Prostate gland (tissue), 2 donors: Measurements from ENCODE around the gene NXPH4. TPM values are rescaled to one million over a fixed set of nuclear protein-coding genes. Genes with fewer than 3 reads are reported as not detected.

ENCODE experiments used
- DNase-seq: peaks from one replicate; pipeline ENCODE4 v3.0.0-alpha.2; 2019; ENCODE audit warnings: low spot score
- H3K27ac ChIP-seq, 2 donors: fragments of 200-600 bp; sonication (generic); 2 replicates each; pipeline ENCODE4 v1.5.1; 2017 to 2019
- H3K27me3 ChIP-seq: fragments of 200-600 bp; sonication (generic); replicated peaks from 2 replicates; pipeline ENCODE4 v1.5.1; 2019; ENCODE audit not compliant: insufficient read depth
- H3K36me3 ChIP-seq, 2 donors: fragments of 200-600 bp; sonication (generic); 1 replicate in 1 of 2; 2 replicates in 1 of 2; pipeline versions ENCODE4 v1.5.1 to v1.8.1; 2017 to 2019
- H3K4me1 ChIP-seq: fragments of 200-600 bp; sonication (generic); replicated peaks from 2 replicates; pipeline ENCODE4 v1.5.1; 2019
- H3K4me3 ChIP-seq, 2 donors: fragments of 200-600 bp; sonication (generic); 2 replicates each; pipeline ENCODE4 v1.5.1; 2017 to 2019
- H3K9me3 ChIP-seq: fragments of 200-600 bp; sonication (generic); 2 replicates; pipeline ENCODE4 v1.5.1; 2017
- POLR2A ChIP-seq: fragments of 450-650 bp; IDR thresholded peaks from one replicate; pipeline ENCODE4 v1.6.1; 2016; ENCODE audit warnings: antibody characterized with exemption, mild to moderate bottlenecking
- POLR2AphosphoS5 ChIP-seq: sonication (generic); formaldehyde crosslinking; IDR thresholded peaks from one replicate; pipeline ENCODE4 v1.6.1; 2017; ENCODE audit warnings: antibody characterized with exemption
- WGBS: methylation state at CpG from one replicate; pipeline ENCODE4 v1.1.5; 2018; 5-methylcytosine and 5-hydroxymethylcytosine counted together
- intact Hi-C: fragments of 100-400 bp; cut with DNase I; formaldehyde crosslinking; loops from one replicate; pipeline ENCODE4 v1.14.2; 2022
- total RNA-seq, 2 donors: library from RNA; depleted of rRNA; stranded (reverse); fragments of >200 nt; gene quantifications; one replicate each; pipeline ENCODE4 v1.1.0, GENCODE V29; 2016
- TF ChIP-seq, protein P1 (sequence below), 4 experiments: fragments of 200-600 bp in 2 of 4; fragments of 450-650 bp in 2 of 4; sonication (generic) in 2 of 4; IDR thresholded peaks; 1 replicate in 3 of 4; 2 replicates in 1 of 4; pipeline ENCODE4 v1.5.1; 2016 to 2019; ENCODE audit warnings: antibody characterized with exemption in 4 of 4, mild to moderate bottlenecking in 2 of 4, moderate library complexity in 2 of 4

Gene NXPH4
- total RNA-seq, 2 donors from 2014 or later, result 10.2 to 18.1 TPM

DNA sequence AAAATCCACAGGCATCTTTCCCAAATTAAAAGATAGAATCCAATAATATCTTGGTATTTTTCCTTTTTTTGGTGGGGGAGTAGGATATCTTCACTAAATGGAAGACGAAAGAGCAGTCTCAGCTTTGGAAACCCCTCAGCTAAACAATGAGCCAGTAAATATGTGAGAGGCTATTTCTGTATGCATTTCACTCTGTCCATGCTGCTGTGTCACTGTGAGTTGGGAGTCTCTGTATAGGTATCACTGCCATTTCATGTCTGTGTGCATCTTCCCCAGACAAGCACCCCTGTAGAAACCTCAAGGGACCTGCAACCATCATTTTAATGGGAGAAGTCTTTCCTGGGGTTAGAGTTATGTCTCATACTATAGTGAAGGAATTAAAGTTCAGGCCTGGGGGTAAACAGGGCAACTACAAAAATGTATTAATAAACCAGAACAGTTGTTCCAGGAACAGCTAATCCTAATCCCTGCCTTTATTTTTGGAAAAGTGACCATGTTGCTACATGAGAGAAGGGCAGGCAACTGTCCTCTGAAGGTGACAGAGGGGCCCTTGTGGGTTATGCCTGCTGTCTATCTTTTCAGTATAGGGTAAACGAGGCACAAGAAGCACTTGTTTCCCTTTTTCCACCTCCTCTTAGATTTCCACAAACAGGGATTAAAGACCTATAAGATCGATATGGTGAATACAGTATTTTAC, 45.7 kb downstream of the NXPH4 start:
- TF ChIP-seq POLR2AphosphoS5, result no peak
- TF ChIP-seq, protein P1, sequence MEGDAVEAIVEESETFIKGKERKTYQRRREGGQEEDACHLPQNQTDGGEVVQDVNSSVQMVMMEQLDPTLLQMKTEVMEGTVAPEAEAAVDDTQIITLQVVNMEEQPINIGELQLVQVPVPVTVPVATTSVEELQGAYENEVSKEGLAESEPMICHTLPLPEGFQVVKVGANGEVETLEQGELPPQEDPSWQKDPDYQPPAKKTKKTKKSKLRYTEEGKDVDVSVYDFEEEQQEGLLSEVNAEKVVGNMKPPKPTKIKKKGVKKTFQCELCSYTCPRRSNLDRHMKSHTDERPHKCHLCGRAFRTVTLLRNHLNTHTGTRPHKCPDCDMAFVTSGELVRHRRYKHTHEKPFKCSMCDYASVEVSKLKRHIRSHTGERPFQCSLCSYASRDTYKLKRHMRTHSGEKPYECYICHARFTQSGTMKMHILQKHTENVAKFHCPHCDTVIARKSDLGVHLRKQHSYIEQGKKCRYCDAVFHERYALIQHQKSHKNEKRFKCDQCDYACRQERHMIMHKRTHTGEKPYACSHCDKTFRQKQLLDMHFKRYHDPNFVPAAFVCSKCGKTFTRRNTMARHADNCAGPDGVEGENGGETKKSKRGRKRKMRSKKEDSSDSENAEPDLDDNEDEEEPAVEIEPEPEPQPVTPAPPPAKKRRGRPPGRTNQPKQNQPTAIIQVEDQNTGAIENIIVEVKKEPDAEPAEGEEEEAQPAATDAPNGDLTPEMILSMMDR (IDR thresholded peaks at IDR 0.05), result no peak
- no peak for TF ChIP-seq POLR2A
- no peaks in the 10 kb centered on the region for H3K4me1 ChIP-seq
- no peak overlapping the region for H3K4me3 ChIP-seq
- H3K9me3 ChIP-seq, result no peaks in the 10 kb centered on the region
- no peaks in the 10 kb centered on the region for H3K27me3 ChIP-seq
- intact Hi-C loops, result loop anchor here (5.0 kb wide), 1 partner anchor 190 kb away; no protein-coding TSS in a partner anchor
- DNase-seq, result no peak
- WGBS, result 92% methylated on average over 3 of the region's 3 CpGs
- H3K36me3 ChIP-seq, result peaks cover 3 to 17% of the 10 kb centered on the region in 2 donors
- H3K27ac ChIP-seq, result no peak overlapping the region

DNA sequence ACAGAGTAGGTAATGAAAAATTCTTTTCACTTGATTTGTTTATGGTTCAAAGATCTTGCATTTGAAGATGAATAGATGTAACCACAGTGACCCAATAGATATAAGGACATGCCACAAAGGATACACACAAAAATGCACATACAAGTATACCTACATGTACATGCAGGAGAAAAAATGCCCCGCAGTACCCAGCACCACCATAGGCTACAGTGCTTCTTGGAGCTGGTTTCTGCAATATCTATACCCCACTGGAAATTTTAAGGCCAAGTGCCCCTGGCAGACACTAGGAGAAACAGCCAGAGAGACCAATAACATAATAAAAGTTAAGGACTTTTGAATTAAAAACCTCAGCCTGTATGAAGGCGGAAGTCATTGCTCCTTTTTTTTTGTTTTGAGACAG, 46.5 kb downstream of the NXPH4 start:
- no peaks in the 10 kb centered on the region for H3K4me1 ChIP-seq
- no peaks in the 10 kb centered on the region for H3K9me3 ChIP-seq
- no peaks in the 10 kb centered on the region for H3K27me3 ChIP-seq
- no peak for DNase-seq
- 96% methylated on average over 2 of the region's 2 CpGs for WGBS
- TF ChIP-seq, protein P1 (IDR thresholded peaks at IDR 0.05), result no peak
- TF ChIP-seq POLR2AphosphoS5 (no peak), POLR2A (no peak)
- no peak overlapping the region for H3K4me3 ChIP-seq
- no peak overlapping the region for H3K27ac ChIP-seq
- intact Hi-C loops, result loop anchor here (5.0 kb wide), 1 partner anchor 189 kb away; no protein-coding TSS in a partner anchor
- peaks cover 3 to 10% of the 10 kb centered on the region in 2 donors for H3K36me3 ChIP-seq

DNA sequence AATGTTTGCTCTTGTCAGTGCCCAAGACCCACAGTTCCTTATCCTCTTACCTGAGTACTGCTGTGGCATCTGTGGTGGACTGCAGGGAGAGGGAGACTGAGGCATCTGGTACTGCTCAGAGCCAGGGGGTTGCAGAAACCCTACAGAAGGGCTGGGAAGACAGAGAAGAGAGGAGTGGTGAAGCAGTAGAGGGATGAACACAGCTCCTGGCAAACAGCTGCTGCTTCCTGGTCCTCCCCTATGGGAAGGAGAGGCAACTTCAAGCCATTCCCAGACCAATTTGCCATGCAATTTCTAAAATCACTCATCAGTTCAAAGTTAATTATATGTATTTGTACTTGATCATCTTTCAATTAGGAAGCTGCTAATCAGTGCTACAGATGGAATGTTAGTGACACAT, 50.1 kb downstream of the NXPH4 start:
- H3K9me3 ChIP-seq, result no peaks in the 10 kb centered on the region
- TF ChIP-seq POLR2AphosphoS5, result no peak
- TF ChIP-seq POLR2A, result no peak
- H3K27ac ChIP-seq, result no peak overlapping the region
- peaks cover 3 to 8% of the 10 kb centered on the region in 2 donors for H3K36me3 ChIP-seq
- no peaks in the 10 kb centered on the region for H3K27me3 ChIP-seq
- DNase-seq, result no peak
- no peaks in the 10 kb centered on the region for H3K4me1 ChIP-seq
- intact Hi-C loops, result no loop called here
- H3K4me3 ChIP-seq, result no peak overlapping the region

DNA sequence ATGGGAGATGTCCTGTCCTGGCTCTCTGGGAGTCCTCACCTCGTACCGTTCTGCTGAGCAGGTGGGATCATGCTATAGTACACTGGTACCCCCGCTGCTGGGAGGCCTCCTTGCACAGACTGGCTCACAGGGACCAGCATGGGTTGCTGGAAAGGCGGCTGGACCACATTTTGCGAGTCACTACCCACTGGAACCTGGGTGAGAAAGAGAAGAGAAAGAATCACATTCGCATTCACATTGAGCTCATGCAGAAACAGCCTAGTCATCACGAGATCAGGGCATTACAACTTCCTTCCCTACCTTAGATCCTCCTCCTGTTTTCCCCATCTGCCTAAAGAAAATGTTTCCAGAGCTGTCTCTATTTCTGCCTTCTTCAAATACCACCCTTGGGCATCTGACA, 51.7 kb downstream of the NXPH4 start:
- 84% methylated on average over 7 of the region's 7 CpGs for WGBS
- Histone ChIP-seq H3K4me3 (no peak overlapping the region), H3K4me1 (no peaks in the 10 kb centered on the region), H3K9me3 (no peaks in the 10 kb centered on the region), H3K27ac (no peak overlapping the region), H3K27me3 (no peaks in the 10 kb centered on the region), H3K36me3 (peaks cover 3 to 8% of the 10 kb centered on the region in 2 donors)
- TF ChIP-seq POLR2AphosphoS5 (no peak), POLR2A (no peak)
- TF ChIP-seq, protein P1 (IDR thresholded peaks at IDR 0.05), result no peak
- intact Hi-C loops, result no loop called here
- no peak for DNase-seq

DNA sequence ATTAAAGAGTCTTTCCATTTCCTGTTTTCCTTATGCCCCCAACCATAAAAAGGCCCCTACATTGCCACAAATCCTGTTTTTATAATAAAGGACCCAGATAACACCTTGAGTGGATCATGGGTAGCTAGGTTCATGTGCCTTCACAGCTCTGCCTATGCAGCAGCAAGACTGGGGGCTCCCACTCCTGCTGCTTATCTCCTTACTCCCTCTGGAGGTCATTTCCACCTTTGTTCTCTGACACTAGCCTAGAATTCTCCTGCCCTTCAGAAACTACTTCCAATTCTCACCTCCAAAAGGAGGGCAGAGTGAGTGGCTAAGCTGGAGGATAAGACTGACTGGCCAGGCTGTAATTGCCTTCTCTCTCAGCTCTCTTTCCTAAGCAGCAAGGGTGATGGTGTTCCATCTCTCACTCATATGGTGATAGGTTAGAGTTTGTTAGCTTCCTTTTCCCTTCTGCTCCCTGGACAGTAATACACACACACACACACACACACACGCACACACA, 54.4 kb downstream of the NXPH4 start:
- Histone ChIP-seq H3K36me3 (peaks cover 3 to 8% of the 10 kb centered on the region in 2 donors), H3K27ac (no peak overlapping the region), H3K4me1 (no peaks in the 10 kb centered on the region), H3K27me3 (no peaks in the 10 kb centered on the region), H3K4me3 (no peak overlapping the region), H3K9me3 (no peaks in the 10 kb centered on the region)
- TF ChIP-seq, protein P1 (IDR thresholded peaks at IDR 0.05), result no peak
- TF ChIP-seq POLR2A (no peak), POLR2AphosphoS5 (no peak)
- no peak for DNase-seq
- intact Hi-C loops, result no loop called here
- 100% methylated on average over 1 of the region's 1 CpG for WGBS
